ENCODE measurements around the gene GFM2.

DNA sequence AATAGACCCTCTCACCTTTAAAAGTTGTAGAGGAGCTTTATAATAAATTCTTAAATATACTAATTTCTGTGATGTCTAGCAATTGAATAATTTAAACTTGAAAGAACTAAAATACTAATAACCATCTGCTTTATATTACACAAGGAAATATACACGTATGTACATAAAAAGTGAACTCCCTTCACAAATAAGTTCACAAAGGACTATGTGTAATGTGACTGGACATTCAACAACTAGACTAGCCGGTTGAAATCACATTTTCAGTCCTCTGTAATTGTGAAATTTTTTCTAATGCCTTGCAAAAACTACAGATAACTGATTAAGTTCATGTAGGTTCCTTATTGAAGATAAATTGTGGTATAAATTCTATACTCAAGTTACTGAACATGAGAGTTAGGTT lies 11.7 kb upstream of the GFM2 start:
- TF ChIP-seq CTCF (IDR thresholded peaks at IDR 0.05) (no peak), POLR2A (IDR thresholded peaks at IDR 0.05) (no peak)
